NCI-H748 (cell line): ENCODE results near the gene NAP1L4.
A peak's percentile ranks its signal among the peaks of the same experiment; 100 is the strongest.
"Not testable (repeated sequence)": the region's sequence is repeated elsewhere in the genome, so short reads cannot be mapped to it uniquely, and the experiment has no call there.

Source experiments
- DNase-seq: peaks from one replicate; lab custom pipeline; 2025; ENCODE audit not compliant: unreplicated experiment; lab: John Stamatoyannopoulos, UW

NAP1L4 gene

GRCh38 chr11:2911088-2911784 is 80.9 kb downstream of the NAP1L4 start:
- no peak for DNase-seq

GRCh38 chr11:2910401-2910955 is 81.7 kb downstream of the NAP1L4 start:
- DNase-seq: no peak

GRCh38 chr11:2909133-2909902 is 82.8 kb downstream of the NAP1L4 start:
- DNase-seq: no peak

- DNase-seq: no peak
Observed at GRCh38 chr11:2908130-2908529, 84.0 kb downstream of the NAP1L4 start.

GRCh38 chr11:2905299-2905698 is 86.8 kb downstream of the NAP1L4 start:
- DNase-seq: not testable (repeated sequence)

GRCh38 chr11:2904153-2905052 is 87.7 kb downstream of the NAP1L4 start:
- DNase-seq: no peak

- no peak for DNase-seq
Observed at GRCh38 chr11:2903672-2904011, 88.5 kb downstream of the NAP1L4 start.

- DNase-seq: no peak
Observed at GRCh38 chr11:2902784-2903671, 89.1 kb downstream of the NAP1L4 start.

- peak; percentile 96 for DNase-seq
Observed at GRCh38 chr11:2901854-2902783, 90.0 kb downstream of the NAP1L4 start.

GRCh38 chr11:2901196-2901796 is 90.8 kb downstream of the NAP1L4 start:
- DNase-seq: no peak

GRCh38 chr11:2899080-2899783 is 92.9 kb downstream of the NAP1L4 start:
- no peak for DNase-seq

- no peak for DNase-seq
Observed at GRCh38 chr11:2898366-2899079, 93.6 kb downstream of the NAP1L4 start.

- DNase-seq: no peak
Observed at GRCh38 chr11:2897048-2897447, 95.1 kb downstream of the NAP1L4 start.

- DNase-seq: no peak
Observed at GRCh38 chr11:2896047-2896446, 96.1 kb downstream of the NAP1L4 start.
